Measurements from ENCODE around the gene KCNK1. TPM values are rescaled to one million over a fixed set of nuclear protein-coding genes. Genes with fewer than 3 reads are reported as not detected.

KCNK1 gene
- total RNA-seq, 1 donor from 2014 or later: 9.7 TPM

GRCh38 chr1:233638513-233638912 is 24.6 kb downstream of the KCNK1 start:
- H3K27ac ChIP-seq: no peak overlapping the region
- no peaks in the 10 kb centered on the region for H3K36me3 ChIP-seq
- intact Hi-C loops (cut with DNase I): no loop called here

DNA sequence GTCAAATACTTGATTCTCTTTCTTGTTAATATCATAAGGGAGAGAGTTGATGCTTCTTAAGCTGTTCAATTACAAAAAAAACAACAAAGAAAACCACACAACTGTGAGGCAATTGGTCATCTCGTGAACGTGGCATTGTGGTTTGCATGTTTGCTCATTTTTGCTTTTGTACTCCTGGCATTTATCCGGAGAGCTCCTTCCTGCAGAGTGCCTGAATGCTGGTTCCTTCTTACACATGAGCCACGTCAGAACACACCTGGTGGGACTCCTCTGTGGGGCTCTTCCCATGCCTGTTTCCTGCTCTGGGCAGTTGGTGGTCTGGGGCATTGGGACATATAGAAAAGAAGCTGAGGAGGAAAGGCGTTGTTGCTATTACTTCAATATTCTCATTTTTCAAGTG is 25.7 kb downstream of the KCNK1 start:
- Histone ChIP-seq H3K27ac (no peak overlapping the region), H3K27me3 (ENCODE audit: low read depth) (no peaks in the 10 kb centered on the region), H3K9me3 (no peaks in the 10 kb centered on the region), H3K36me3 (no peaks in the 10 kb centered on the region), H3K4me1 (no peaks in the 10 kb centered on the region), H3K4me3 (no peak overlapping the region)
- TF ChIP-seq CTCF (IDR thresholded peaks at IDR 0.05): no peak
- DNase-seq: no peak
- intact Hi-C loops (cut with DNase I): no loop called here
- ATAC-seq: no peak

More at GRCh38 chr1:233638513-233638912, 24.6 kb downstream of the KCNK1 start:
- no peaks in the 10 kb centered on the region for H3K4me1 ChIP-seq
- no peak for TF ChIP-seq CTCF (IDR thresholded peaks at IDR 0.05)
- no peak overlapping the region for H3K4me3 ChIP-seq
- H3K27me3 ChIP-seq (ENCODE audit: low read depth): no peaks in the 10 kb centered on the region
- no peak for ATAC-seq
- no peaks in the 10 kb centered on the region for H3K9me3 ChIP-seq
- DNase-seq: no peak

DNA sequence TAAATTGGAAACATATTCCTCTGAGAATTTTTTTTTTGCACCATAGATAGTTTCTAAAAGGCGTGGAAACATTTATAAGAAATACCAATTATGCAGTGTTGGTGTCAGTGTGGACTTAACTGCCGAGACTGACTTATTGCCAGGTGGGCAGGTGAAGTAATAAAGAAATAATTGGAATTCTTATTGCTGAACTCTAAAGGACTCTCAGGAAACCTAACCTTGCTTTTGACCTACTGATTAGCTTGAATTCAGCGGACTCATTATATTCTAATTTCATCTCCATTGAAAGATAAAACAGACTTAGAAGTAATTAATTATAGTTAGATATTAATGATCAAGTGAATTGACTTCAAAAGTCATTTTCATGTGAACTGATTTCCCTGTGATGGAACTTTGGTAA is 26.3 kb downstream of the KCNK1 start:
- Histone ChIP-seq H3K27me3 (ENCODE audit: low read depth) (no peaks in the 10 kb centered on the region), H3K36me3 (no peaks in the 10 kb centered on the region), H3K4me1 (no peaks in the 10 kb centered on the region), H3K27ac (no peak overlapping the region), H3K4me3 (no peak overlapping the region), H3K9me3 (no peaks in the 10 kb centered on the region)
- DNase-seq: no peak
- no peak for TF ChIP-seq CTCF (IDR thresholded peaks at IDR 0.05)
- intact Hi-C loops (cut with DNase I): no loop called here
- ATAC-seq: no peak

GRCh38 chr1:233641029-233641428 is 27.1 kb downstream of the KCNK1 start:
- Histone ChIP-seq H3K27me3 (ENCODE audit: low read depth) (no peaks in the 10 kb centered on the region), H3K27ac (no peak overlapping the region), H3K4me3 (no peak overlapping the region), H3K9me3 (no peaks in the 10 kb centered on the region), H3K4me1 (no peaks in the 10 kb centered on the region), H3K36me3 (no peaks in the 10 kb centered on the region)
- TF ChIP-seq CTCF (IDR thresholded peaks at IDR 0.05): no peak
- intact Hi-C loops (cut with DNase I): no loop called here
- ATAC-seq: no peak
- no peak for DNase-seq

- Histone ChIP-seq H3K27me3 (ENCODE audit: low read depth) (no peaks in the 10 kb centered on the region), H3K36me3 (no peaks in the 10 kb centered on the region), H3K9me3 (no peaks in the 10 kb centered on the region), H3K4me3 (no peak overlapping the region), H3K27ac (no peak overlapping the region), H3K4me1 (no peaks in the 10 kb centered on the region)
- no peak for TF ChIP-seq CTCF (IDR thresholded peaks at IDR 0.05)
- intact Hi-C loops (cut with DNase I): no loop called here
- ATAC-seq: no peak
- DNase-seq: no peak
These were observed 33.2 kb downstream of the KCNK1 start for GRCh38 chr1:233647073-233647472.

- Histone ChIP-seq H3K27ac (no peak overlapping the region), H3K36me3 (no peaks in the 10 kb centered on the region), H3K4me3 (no peak overlapping the region), H3K9me3 (no peaks in the 10 kb centered on the region), H3K4me1 (no peaks in the 10 kb centered on the region), H3K27me3 (ENCODE audit: low read depth) (no peaks in the 10 kb centered on the region)
- ATAC-seq (no peak), DNase-seq (no peak)
- TF ChIP-seq CTCF (IDR thresholded peaks at IDR 0.05): no peak
- intact Hi-C loops (cut with DNase I): no loop called here
These were observed 33.7 kb downstream of the KCNK1 start for GRCh38 chr1:233647636-233648035.

Data from lower lobe of right lung (tissue), 2 donors.